ENCODE data around the gene PLXNA4.

- TF ChIP-seq, protein P1, sequence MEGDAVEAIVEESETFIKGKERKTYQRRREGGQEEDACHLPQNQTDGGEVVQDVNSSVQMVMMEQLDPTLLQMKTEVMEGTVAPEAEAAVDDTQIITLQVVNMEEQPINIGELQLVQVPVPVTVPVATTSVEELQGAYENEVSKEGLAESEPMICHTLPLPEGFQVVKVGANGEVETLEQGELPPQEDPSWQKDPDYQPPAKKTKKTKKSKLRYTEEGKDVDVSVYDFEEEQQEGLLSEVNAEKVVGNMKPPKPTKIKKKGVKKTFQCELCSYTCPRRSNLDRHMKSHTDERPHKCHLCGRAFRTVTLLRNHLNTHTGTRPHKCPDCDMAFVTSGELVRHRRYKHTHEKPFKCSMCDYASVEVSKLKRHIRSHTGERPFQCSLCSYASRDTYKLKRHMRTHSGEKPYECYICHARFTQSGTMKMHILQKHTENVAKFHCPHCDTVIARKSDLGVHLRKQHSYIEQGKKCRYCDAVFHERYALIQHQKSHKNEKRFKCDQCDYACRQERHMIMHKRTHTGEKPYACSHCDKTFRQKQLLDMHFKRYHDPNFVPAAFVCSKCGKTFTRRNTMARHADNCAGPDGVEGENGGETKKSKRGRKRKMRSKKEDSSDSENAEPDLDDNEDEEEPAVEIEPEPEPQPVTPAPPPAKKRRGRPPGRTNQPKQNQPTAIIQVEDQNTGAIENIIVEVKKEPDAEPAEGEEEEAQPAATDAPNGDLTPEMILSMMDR (IDR thresholded peaks at IDR 0.05): no peak
- TF ChIP-seq EZH2 (IDR thresholded peaks at IDR 0.05; ENCODE audit: borderline replicate concordance, insufficient read depth, low read depth, low read length, poor library complexity, severe bottlenecking): no peak
Measured at GRCh38 chr7:132118641-132119040, 457.6 kb downstream of the PLXNA4 start.

Measured in B cell (primary cell).